ENCODE data around the gene MAOA.

The MAOA gene

DNA sequence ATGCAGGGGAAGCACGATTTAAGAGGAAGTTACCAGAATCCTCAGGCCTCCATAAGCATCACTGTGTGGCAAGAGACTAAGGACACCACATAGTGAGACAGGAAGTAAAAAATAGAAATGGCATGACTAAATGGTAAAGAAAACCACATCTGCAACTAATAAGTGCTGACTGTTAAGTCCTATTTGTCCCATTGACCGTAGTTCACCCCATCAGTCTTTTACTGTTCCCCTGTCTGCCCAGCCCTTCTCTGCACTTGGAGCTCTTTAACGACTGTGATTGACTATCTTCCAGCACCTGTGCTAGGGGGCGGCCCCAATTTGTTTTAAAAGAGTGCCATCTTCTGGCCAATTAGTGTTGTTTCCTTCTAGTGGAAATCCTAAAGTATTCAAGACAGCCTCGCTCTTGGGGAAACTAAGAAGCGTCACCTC lies 94.2 kb downstream of the MAOA start:
- Histone ChIP-seq H4K20me1 (ENCODE audit: insufficient read depth) (no peaks in the 10 kb centered on the region), H3K27me3 (ENCODE audit: insufficient read depth, low read depth) (no peaks in the 10 kb centered on the region), H3K27ac (no peak overlapping the region), H3K79me2 (ENCODE audit: insufficient read depth, low read depth) (no peaks in the 10 kb centered on the region), H2AFZ (ENCODE audit: low read depth) (peak overlapping the region; percentile 18; the same call in 1 of the 2 replicates), H3K4me3 (IDR thresholded peaks at IDR 0.05; ENCODE audit: insufficient read depth, low read depth, low read length) (no peak overlapping the region), H3K36me3 (ENCODE audit: insufficient read depth) (no peaks in the 10 kb centered on the region), H3K4me1 (ENCODE audit: low read depth, poor library complexity, severe bottlenecking) (no peaks in the 10 kb centered on the region), H3K4me2 (no peak overlapping the region), H3K9ac (no peak overlapping the region)
- TF ChIP-seq, protein P1, sequence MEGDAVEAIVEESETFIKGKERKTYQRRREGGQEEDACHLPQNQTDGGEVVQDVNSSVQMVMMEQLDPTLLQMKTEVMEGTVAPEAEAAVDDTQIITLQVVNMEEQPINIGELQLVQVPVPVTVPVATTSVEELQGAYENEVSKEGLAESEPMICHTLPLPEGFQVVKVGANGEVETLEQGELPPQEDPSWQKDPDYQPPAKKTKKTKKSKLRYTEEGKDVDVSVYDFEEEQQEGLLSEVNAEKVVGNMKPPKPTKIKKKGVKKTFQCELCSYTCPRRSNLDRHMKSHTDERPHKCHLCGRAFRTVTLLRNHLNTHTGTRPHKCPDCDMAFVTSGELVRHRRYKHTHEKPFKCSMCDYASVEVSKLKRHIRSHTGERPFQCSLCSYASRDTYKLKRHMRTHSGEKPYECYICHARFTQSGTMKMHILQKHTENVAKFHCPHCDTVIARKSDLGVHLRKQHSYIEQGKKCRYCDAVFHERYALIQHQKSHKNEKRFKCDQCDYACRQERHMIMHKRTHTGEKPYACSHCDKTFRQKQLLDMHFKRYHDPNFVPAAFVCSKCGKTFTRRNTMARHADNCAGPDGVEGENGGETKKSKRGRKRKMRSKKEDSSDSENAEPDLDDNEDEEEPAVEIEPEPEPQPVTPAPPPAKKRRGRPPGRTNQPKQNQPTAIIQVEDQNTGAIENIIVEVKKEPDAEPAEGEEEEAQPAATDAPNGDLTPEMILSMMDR (conservative IDR thresholded peaks at IDR 0.05; ENCODE audit: low read depth, low read length) = peak; percentile 54; the same call in 1 of the 2 replicates

DNA sequence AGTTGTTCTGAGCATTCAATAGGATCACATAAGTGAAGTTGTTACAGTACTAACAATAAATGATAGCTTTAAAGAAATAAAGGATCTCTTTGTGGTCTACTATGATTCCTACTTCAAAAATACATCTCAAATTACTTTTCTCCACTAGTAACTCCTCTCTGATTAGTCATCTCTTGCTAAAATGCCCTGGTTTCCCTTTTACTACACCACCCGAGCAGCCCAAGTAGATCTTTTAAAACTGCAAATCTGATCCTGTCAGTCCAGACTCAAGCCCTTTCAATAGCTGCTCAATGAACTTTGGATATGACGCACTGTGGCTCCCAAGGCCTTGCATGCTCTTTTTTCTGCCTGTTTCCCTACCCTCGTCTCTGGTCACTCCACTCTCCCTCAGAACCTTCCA lies 97.5 kb downstream of the MAOA start:
- no peaks in the 10 kb centered on the region for H3K36me3 ChIP-seq (ENCODE audit: insufficient read depth)
- no peaks in the 10 kb centered on the region for H3K27me3 ChIP-seq (ENCODE audit: insufficient read depth, low read depth)

DNA sequence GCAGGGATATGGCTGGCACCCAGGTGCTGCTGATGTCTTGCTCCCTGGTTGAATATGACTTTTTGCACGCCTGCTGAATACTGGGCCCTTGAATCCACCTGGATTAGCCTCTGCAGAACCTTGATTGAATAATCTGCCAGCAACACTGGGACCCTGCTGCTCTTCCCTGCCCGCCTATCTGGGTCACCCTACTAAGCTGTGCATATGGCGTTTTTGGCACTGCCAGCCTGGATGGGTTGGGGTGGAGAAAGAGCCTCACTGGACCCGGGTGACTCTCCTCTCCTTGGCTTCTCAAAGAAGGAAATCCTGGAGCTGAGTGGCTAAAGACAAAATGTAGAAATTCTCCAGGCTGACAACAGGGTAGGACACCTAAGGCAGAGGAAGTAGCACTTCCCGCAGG lies 100.0 kb downstream of the MAOA start:
- Histone ChIP-seq H3K27me3 (ENCODE audit: insufficient read depth, low read depth) (no peaks in the 10 kb centered on the region), H3K79me2 (ENCODE audit: insufficient read depth, low read depth) (no peaks in the 10 kb centered on the region), H3K36me3 (ENCODE audit: insufficient read depth) (no peaks in the 10 kb centered on the region), H2AFZ (ENCODE audit: low read depth) (no peak overlapping the region), H3K4me1 (ENCODE audit: low read depth, poor library complexity, severe bottlenecking) (no peaks in the 10 kb centered on the region), H4K20me1 (ENCODE audit: insufficient read depth) (no peaks in the 10 kb centered on the region), H3K27ac (no peak overlapping the region), H3K4me2 (no peak overlapping the region), H3K9ac (no peak overlapping the region), H3K4me3 (IDR thresholded peaks at IDR 0.05; ENCODE audit: insufficient read depth, low read depth, low read length) (no peak overlapping the region)
- TF ChIP-seq, protein P1 (conservative IDR thresholded peaks at IDR 0.05; ENCODE audit: low read depth, low read length) = no peak

More for the DNA sequence above, 97.5 kb downstream of the MAOA start:
- H3K4me3 ChIP-seq (IDR thresholded peaks at IDR 0.05; ENCODE audit: insufficient read depth, low read depth, low read length) = no peak overlapping the region
- no peak overlapping the region for H3K9ac ChIP-seq
- no peak overlapping the region for H3K27ac ChIP-seq
- no peaks in the 10 kb centered on the region for H3K4me1 ChIP-seq (ENCODE audit: low read depth, poor library complexity, severe bottlenecking)
- H3K4me2 ChIP-seq = no peak overlapping the region
- TF ChIP-seq, protein P1 (conservative IDR thresholded peaks at IDR 0.05; ENCODE audit: low read depth, low read length) = no peak
- H4K20me1 ChIP-seq (ENCODE audit: insufficient read depth) = no peaks in the 10 kb centered on the region
- no peaks in the 10 kb centered on the region for H3K79me2 ChIP-seq (ENCODE audit: insufficient read depth, low read depth)
- H2AFZ ChIP-seq (ENCODE audit: low read depth) = no peak overlapping the region

DNA sequence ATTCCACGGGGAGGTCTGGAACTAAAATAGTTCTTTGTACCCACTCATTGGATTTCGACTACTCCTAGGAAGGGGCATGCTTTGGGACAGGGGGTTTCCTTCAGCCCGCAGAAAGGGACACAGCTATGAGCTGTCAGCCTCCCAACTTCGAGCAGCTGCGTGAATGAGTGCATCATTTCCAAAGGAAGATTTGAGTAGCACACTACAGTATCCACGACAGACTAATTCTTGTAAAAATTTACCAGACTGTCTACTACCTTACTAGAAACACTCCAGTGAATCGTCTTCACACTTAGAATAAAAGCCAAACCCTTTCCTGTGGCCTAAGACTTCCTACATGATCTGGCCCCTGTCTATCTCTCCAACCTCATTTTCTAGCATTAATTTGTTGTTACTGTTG lies 101.9 kb downstream of the MAOA start:
- Histone ChIP-seq H3K36me3 (ENCODE audit: insufficient read depth) (no peaks in the 10 kb centered on the region), H3K9ac (no peak overlapping the region), H4K20me1 (ENCODE audit: insufficient read depth) (no peaks in the 10 kb centered on the region), H3K4me1 (ENCODE audit: low read depth, poor library complexity, severe bottlenecking) (no peaks in the 10 kb centered on the region), H3K4me3 (IDR thresholded peaks at IDR 0.05; ENCODE audit: insufficient read depth, low read depth, low read length) (no peak overlapping the region), H3K27me3 (ENCODE audit: insufficient read depth, low read depth) (no peaks in the 10 kb centered on the region), H2AFZ (ENCODE audit: low read depth) (no peak overlapping the region), H3K79me2 (ENCODE audit: insufficient read depth, low read depth) (no peaks in the 10 kb centered on the region), H3K27ac (no peak overlapping the region), H3K4me2 (no peak overlapping the region)
- TF ChIP-seq, protein P1 (conservative IDR thresholded peaks at IDR 0.05; ENCODE audit: low read depth, low read length) = no peak
